ENCODE measurements around the gene WDR18.
A peak's percentile ranks its signal among the peaks of the same experiment; 100 is the strongest.
"Not testable (repeated sequence)": the region's sequence is repeated elsewhere in the genome, so short reads cannot be mapped to it uniquely, and the experiment has no call there.

Gene WDR18

DNA sequence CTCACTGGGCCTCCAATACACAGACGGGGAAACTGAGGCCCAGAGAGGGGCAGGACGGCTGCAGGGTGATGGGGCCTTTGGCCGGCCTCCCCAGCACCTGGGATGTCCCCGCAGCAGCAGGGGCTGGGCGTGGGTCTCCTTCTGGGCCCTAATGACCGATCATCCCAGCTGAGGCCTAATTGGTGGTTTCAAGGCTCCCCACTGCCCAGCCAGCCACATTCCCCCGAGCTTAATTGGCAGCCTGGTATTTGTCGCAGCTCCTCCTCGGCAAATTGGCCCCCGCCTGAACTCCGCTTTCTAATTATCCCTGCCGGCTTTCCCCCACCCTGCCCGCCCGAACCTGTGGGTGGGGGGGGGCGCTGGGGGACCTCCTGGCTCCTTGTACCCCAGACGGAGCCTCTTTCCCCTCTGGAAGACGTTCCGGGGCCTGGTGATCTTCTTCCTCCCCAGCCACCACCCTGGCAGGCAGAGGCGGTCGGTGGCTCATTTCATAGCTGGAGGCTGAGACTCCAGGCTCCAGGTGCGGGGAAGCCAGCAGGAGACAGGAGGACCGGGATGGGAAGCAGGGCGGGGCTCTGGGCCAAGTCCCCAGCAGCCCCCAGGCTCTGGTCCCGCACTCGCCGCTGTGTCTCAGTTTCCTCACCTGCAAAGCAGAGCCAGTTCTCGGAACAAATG lies 27.2 kb upstream of the WDR18 start:
- no peak for ATAC-seq
- Mint-ChIP-seq H3K9me3 (no peaks in the 10 kb centered on the region), H3K4me3 (no peak overlapping the region), H3K27ac (no peak overlapping the region), H3K4me1 (peaks cover 32% of the 10 kb centered on the region), H3K36me3 (peaks cover 19% of the 10 kb centered on the region), H3K27me3 (no peaks in the 10 kb centered on the region)

DNA sequence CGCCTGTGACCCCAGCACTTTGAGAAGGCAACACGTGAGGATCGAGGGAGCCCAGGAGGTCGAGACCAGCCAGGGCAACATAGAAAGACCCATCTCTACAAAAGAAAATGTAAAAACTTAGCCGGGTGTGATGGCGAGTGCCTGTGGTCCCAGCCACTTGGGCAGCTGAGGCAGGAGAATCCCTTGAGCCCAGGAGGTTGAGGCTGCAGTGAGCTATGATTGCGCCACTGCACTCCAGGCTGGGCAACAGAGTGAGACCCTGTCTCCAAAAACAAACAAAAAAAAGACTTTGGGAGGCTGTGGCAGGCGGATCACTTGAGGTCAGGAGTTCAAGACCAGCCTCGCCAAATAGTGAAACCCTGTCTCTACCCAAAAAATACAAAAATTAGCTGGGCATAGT lies 26.6 kb upstream of the WDR18 start:
- peaks cover 24% of the 10 kb centered on the region for H3K36me3 Mint-ChIP-seq
- not testable (repeated sequence) for H3K9me3 Mint-ChIP-seq, H3K4me3 Mint-ChIP-seq, H3K27me3 Mint-ChIP-seq, ATAC-seq, H3K27ac Mint-ChIP-seq
- H3K4me1 Mint-ChIP-seq, result peaks cover 35% of the 10 kb centered on the region

DNA sequence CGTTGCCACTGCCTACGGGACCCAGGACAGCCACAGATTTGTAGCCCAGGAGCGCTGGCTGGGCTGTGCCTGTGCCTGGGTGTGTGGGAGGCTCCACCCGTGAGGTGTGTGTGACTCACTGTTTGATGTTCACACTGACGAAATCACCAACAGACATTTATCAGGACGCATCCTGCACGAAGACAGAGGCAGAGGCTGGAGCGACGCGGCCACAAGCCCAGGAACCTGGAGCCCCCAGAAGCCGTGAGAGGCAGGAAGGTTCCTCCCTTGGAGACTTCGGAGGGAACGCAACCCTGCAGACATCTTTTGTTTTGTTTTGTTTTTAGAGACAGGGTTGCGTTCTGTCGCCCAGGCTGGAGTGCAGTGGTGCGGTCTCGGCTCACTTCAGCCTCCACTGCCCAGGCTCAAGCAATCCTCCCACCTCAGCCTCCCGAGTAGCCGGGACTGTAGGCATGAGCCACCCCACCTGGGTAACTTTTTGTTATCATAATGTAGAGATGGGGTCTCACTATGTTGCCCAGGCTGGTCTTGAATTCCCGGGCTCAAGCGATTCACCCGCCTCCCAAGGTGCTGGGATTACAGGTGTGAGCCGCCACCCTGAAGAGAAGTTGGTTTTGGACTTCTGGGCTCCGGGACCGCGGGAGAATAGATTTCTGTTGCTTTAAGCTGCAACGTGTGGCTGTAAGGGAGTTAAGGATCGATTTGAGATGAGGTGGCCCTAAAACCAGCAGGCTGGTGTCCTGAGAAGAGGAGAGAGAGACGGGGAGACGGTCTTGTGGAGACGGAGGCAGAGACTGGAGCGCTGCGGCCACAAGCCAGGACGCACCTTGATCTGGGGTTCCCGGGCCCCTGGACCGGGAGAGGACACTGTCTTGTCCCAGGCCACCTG lies 24.9 kb upstream of the WDR18 start:
- ATAC-seq, result no peak
- Mint-ChIP-seq H3K4me1 (peaks cover 19% of the 10 kb centered on the region), H3K4me3 (no peak overlapping the region), H3K36me3 (peaks cover 39% of the 10 kb centered on the region), H3K27me3 (no peaks in the 10 kb centered on the region), H3K9me3 (no peaks in the 10 kb centered on the region), H3K27ac (no peak overlapping the region)

DNA sequence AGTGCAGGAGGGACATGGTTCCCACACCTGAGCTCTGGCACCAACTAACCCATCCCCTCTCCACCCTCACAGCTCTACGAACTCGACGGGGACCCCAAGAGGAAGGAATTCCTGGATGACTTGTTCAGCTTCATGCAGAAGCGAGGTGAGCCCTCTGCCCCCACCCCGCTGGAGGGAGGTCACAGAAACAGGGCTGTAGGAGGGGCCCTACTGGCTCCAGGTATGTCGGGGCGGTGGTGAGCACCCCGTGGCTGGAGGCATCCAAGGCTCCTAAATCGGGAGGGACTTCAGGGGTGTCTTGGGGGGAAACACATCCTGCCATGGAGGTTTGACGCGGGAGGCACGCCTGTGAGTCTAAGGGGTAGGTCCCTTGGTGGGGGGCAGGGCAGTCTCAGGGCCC lies 24.1 kb upstream of the WDR18 start:
- Mint-ChIP-seq H3K36me3 (peaks cover 47% of the 10 kb centered on the region), H3K27me3 (no peaks in the 10 kb centered on the region), H3K9me3 (no peaks in the 10 kb centered on the region), H3K27ac (no peak overlapping the region), H3K4me3 (no peak overlapping the region), H3K4me1 (peaks cover 11% of the 10 kb centered on the region)
- ATAC-seq, result no peak

DNA sequence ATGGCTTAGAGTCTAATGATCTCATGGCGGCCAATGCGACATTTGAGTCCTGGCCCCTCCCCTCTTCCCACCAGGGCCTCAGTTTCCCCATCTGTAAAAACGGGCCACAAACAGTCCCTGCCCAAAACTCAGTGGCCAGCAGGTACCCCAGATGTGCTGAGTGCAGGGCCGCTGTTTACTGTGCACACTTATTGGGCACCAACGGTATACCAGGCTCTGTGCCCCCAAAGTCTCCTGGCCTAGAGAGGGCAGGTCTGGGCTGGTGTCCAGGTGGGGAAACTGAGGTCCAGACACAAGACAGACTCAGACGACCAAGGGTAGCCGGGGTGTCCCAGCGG lies 23.6 kb upstream of the WDR18 start:
- H3K36me3 Mint-ChIP-seq, result peaks cover 52% of the 10 kb centered on the region
- H3K4me3 Mint-ChIP-seq, result no peak overlapping the region
- peaks cover 6% of the 10 kb centered on the region for H3K4me1 Mint-ChIP-seq
- no peak overlapping the region for H3K27ac Mint-ChIP-seq
- no peaks in the 10 kb centered on the region for H3K9me3 Mint-ChIP-seq
- H3K27me3 Mint-ChIP-seq, result no peaks in the 10 kb centered on the region
- ATAC-seq, result no peak

DNA sequence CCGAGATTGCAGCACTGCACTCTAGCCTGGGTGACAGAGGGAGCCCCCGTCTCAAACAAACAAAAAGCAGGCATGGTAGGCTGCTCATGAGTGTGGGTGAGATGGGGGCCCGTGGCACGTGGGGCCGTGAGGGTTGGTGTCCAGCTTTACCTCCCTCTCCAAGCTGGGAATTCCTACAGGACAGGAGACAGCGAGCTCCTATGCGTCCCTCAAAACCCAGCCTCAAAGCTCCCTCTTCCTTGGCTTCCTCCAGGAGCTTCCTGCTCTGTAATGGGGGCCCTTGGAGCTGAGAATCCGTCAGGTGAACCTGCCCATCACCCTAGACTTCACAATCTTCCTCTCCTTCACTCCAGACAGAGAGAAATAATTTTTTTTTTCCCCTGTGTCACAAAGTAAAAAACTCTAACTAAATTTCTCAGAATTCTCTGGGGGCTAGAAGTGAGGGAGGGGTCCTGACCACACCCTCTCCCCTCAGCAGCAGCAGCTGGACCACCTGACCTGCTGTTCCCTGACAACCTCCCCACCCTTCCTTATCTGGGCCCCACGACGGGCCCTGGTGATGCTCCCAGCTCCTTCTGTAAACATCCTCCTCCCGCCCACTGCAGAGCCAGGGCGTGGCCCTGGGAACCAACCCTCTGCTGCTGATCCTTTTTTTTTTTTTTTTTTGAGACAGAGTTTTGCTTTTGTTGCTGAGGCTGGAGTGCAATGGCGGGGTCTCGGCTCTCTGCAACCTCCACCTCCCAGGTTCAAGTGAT lies 22.1 kb upstream of the WDR18 start:
- Mint-ChIP-seq H3K4me1 (peaks cover 5% of the 10 kb centered on the region), H3K4me3 (no peak overlapping the region), H3K27ac (peak overlapping the region; percentile 57), H3K27me3 (no peaks in the 10 kb centered on the region), H3K9me3 (no peaks in the 10 kb centered on the region), H3K36me3 (peaks cover 67% of the 10 kb centered on the region)
- no peak for ATAC-seq

DNA sequence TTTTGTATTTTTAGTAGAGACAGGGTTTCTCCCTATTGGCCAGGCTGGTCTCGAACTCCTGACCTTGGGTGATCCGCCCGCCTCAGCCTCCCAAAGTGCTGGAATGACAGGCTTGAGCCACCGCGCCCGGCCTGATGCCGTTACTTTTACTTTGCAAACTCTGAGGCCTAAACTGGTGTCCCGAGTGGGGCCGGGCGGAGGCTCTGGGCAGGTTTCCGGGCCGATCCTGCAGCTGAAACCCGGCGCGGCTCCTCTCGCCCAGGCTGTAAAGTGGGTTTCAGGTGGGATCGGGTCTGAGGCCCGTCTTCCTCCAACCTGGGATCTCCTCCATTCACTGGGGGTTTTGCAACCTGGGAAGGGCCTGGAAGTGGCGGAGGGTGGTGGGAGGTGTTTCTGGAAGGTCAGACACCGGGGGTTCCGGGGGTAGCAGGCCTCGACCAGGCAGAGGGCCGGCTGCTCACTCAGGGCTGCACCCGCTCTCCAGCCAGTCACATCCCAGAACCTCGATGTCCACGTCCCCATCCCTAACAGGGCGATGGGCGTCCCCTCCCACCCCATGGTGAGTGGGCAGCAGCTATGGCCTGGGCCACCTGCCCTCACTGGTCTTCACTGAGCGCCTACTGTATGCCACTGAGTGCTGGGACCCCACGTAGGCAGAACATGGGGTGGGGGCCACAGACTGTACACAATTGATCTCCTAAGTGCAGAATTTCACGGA lies 21.3 kb upstream of the WDR18 start:
- Mint-ChIP-seq H3K36me3 (peaks cover 73% of the 10 kb centered on the region), H3K4me3 (no peak overlapping the region), H3K4me1 (peaks cover 5% of the 10 kb centered on the region), H3K9me3 (no peaks in the 10 kb centered on the region), H3K27ac (no peak overlapping the region), H3K27me3 (no peaks in the 10 kb centered on the region)
- no peak for ATAC-seq

DNA sequence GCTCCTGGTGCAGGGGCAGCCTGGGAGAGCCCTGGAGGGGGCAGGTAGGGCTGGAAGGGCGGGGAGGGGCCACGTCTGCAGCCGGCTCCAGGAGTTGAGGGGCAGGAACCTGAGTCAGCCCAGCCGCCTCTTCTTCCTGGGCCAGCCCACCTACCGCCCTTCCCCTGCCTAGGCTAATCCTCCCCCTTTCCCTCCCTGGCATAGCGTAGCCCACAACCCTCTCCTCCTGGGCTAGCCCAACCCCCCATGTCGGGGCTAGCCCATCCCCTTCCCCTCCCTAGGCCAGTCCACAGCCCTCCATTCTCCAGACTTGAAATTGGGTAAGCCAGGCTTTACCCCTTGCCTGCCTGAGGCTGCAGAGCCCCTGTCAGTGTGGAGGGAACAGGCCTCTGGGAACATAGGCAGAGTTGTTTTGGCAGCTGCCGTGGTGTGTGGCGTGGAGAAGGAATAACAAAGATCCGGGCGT lies 20.6 kb upstream of the WDR18 start:
- Mint-ChIP-seq H3K9me3 (no peaks in the 10 kb centered on the region), H3K4me1 (peaks cover 5% of the 10 kb centered on the region), H3K36me3 (peaks cover 78% of the 10 kb centered on the region), H3K4me3 (no peak overlapping the region), H3K27me3 (no peaks in the 10 kb centered on the region), H3K27ac (no peak overlapping the region)
- ATAC-seq, result no peak

DNA sequence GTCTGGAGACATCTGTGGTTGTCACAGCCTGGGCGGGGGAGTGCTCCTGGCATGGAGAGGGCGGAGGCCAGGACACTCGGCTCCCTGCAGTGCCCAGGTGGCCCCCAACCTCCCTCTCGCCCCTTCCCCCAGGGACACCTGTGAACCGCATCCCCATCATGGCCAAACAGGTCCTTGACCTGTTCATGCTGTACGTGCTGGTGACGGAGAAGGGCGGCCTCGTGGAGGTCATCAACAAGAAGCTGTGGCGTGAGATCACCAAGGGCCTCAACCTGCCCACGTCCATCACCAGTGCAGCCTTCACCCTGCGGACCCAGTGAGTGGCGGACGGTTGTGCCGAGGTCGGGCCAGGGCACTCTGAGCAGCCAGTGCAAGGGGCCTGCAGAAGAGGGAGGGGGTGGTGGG lies 20.0 kb upstream of the WDR18 start:
- Mint-ChIP-seq H3K9me3 (no peaks in the 10 kb centered on the region), H3K4me1 (peaks cover 5% of the 10 kb centered on the region), H3K27ac (no peak overlapping the region), H3K4me3 (no peak overlapping the region), H3K36me3 (peaks cover 79% of the 10 kb centered on the region), H3K27me3 (no peaks in the 10 kb centered on the region)
- no peak for ATAC-seq

DNA sequence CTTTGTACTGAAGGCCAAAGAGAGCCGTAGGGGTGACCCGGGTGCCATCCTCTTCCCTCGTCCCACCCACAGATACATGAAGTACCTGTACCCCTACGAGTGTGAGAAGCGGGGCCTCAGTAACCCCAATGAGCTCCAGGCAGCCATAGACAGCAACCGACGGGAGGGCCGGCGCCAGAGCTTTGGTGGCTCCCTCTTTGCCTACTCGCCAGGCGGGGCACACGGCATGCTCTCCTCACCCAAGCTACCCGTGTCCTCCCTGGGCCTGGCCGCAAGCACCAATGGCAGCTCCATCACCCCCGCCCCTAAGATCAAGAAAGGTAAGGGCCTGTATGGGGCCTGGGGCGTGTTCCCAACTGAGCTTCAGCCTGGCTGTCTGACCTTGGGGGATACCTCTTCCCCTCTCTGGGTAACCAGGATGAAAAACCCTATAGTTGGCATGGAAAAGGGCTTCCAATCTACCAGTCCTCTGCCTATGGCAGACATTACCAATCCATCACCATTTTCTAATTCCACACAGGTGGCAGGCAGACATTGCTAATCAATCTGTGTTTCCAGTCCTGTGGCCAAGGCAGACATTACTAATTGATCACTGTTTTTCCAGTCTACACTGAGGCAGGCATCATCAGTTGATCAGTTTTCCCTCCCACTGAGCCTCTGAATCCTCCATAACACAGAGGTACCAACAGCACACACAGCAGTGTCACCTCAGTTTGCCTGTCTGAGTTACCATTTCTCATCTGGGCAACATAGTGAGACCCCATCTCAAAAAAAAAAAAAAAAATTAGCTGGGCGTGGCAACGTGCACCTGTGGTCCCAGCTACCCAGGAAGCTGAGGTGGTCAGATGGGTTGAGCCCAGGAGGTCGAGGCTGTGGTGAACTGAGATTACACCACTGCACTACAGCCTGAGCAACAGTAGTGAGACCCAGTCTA lies 19.1 kb upstream of the WDR18 start:
- H3K4me3 Mint-ChIP-seq, result no peak overlapping the region
- H3K27me3 Mint-ChIP-seq, result no peaks in the 10 kb centered on the region
- peaks cover 72% of the 10 kb centered on the region for H3K36me3 Mint-ChIP-seq
- no peak for ATAC-seq
- no peaks in the 10 kb centered on the region for H3K9me3 Mint-ChIP-seq
- no peak overlapping the region for H3K27ac Mint-ChIP-seq
- peaks cover 5% of the 10 kb centered on the region for H3K4me1 Mint-ChIP-seq

DNA sequence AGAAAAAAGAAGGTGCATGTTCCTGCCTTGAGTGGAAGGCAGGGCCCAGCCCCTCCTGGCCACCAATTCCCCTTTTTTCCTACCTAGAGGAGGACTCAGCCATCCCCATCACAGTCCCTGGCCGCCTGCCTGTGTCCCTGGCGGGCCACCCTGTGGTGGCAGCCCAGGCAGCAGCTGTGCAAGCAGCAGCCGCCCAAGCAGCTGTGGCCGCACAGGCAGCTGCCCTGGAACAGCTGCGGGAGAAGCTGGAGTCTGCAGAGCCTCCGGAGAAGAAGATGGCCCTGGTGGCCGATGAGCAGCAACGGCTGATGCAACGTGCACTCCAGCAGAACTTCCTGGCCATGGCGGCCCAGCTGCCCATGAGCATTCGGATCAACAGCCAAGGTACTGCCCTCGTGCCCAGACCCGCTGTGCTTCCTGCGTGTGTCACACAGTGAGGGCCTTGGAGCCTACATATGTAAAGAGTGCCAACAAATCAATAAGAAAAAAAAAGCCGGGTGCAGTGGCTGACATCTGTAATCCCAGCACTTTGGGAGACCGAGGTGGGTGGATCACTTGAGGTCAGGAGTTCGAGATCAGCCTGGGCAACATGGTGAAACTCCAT lies 17.6 kb upstream of the WDR18 start:
- peaks cover 5% of the 10 kb centered on the region for H3K4me1 Mint-ChIP-seq
- peaks cover 81% of the 10 kb centered on the region for H3K36me3 Mint-ChIP-seq
- peaks cover 4% of the 10 kb centered on the region for H3K9me3 Mint-ChIP-seq
- H3K27ac Mint-ChIP-seq, result no peak overlapping the region
- ATAC-seq, result no peak
- H3K4me3 Mint-ChIP-seq, result no peak overlapping the region
- H3K27me3 Mint-ChIP-seq, result no peaks in the 10 kb centered on the region

DNA sequence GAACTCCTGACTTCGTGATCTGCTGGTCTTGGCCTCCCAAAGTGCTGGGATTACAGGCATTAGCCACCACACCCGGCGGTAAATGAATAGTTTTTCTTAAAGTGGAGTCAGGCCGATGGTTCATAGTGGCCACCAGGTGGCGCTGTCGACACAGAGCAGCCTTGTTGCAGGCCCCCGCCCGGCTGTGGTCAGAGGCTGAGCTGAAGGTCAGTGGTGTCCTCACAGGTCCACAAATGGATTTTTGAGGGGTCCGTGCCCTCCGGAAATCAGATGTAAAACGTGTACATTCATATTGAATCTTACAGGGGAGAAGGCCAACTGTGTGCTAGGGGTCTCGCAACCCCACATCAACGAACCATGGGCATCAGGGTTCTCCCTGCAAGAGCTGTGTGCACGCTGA lies 13.4 kb upstream of the WDR18 start:
- Mint-ChIP-seq H3K4me1 (no peaks in the 10 kb centered on the region), H3K36me3 (peaks cover 56% of the 10 kb centered on the region), H3K4me3 (no peak overlapping the region), H3K27ac (no peak overlapping the region), H3K9me3 (peaks cover 4% of the 10 kb centered on the region), H3K27me3 (no peaks in the 10 kb centered on the region)
- no peak for ATAC-seq

DNA sequence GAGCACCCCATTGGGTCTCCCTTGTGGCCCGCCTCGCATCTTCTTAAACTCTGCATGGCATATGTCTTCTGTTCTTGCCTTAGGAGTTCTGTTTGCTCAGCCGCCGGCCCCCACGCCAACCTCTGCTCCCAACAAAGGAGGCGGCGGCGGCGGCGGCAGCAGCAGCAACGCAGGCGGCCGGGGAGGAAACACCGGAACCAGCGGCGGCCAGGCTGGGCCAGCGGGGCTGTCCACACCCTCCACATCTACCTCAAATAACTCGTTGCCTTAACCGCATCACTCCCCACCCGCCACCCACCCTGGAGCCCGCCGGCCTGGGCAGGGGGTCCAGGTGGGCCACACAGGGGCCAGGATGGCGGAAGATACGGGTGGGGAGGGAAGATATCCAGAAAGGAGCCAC lies 12.3 kb upstream of the WDR18 start:
- Mint-ChIP-seq H3K9me3 (peaks cover 4% of the 10 kb centered on the region), H3K4me1 (no peaks in the 10 kb centered on the region)

DNA sequence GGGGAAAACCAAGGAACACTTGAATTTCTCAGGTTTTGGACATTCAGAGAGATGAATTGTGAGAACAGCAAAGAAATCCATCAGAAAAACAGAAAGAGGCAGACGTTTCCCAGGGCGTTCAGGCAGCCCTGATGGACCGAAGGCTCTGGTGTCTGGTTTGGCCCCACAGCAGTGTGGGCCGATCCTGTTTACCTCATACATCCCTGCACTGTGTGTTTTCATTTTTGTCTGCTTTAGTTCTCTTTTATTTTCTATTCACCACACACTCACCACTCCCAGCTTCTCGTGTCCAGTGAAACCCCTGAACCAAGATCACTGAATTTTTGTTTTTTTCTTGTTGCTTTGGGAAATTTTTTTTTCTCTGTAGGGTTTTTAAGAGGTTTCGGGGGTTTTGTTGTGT lies 11.9 kb upstream of the WDR18 start:
- H3K9me3 Mint-ChIP-seq, result peaks cover 4% of the 10 kb centered on the region
- H3K27ac Mint-ChIP-seq, result no peak overlapping the region
- no peaks in the 10 kb centered on the region for H3K4me1 Mint-ChIP-seq
- no peak for ATAC-seq
- H3K27me3 Mint-ChIP-seq, result no peaks in the 10 kb centered on the region
- peaks cover 40% of the 10 kb centered on the region for H3K36me3 Mint-ChIP-seq
- no peak overlapping the region for H3K4me3 Mint-ChIP-seq

More for the DNA sequence above, 12.3 kb upstream of the WDR18 start:
- Mint-ChIP-seq H3K36me3 (peaks cover 45% of the 10 kb centered on the region), H3K27me3 (no peaks in the 10 kb centered on the region), H3K4me3 (no peak overlapping the region), H3K27ac (no peak overlapping the region)
- ATAC-seq, result no peak
